Glomerular visceral epithelial cell (primary cell): ENCODE measurements around the gene CAB39.
A peak's percentile ranks its signal among the peaks of the same experiment; 100 is the strongest.

Source experiments
- DNase-seq: peaks from one replicate; pipeline ENCODE4 v3.0.0-alpha.2; 2016; ENCODE audit errors: extremely low spot score

Gene CAB39

GRCh38 chr2:230863442-230864121 lies 150.9 kb downstream of the CAB39 start:
- DNase-seq = peak; percentile 27

GRCh38 chr2:230864122-230864604 lies 151.5 kb downstream of the CAB39 start:
- DNase-seq = no peak

- DNase-seq = peak; percentile 78
Measured at GRCh38 chr2:230864605-230865306, 152.1 kb downstream of the CAB39 start, which contains the start of gene ITM2C. Gene ITM2C, plus strand, starts transcription at chr2:230864942. Its CDS starts 84 bp downstream, at chr2:230865026.

GRCh38 chr2:230865307-230865765 lies 152.7 kb downstream of the CAB39 start:
- DNase-seq = no peak

GRCh38 chr2:230865766-230866755 lies 153.4 kb downstream of the CAB39 start:
- DNase-seq = peak; percentile 50

GRCh38 chr2:230866756-230867523 lies 154.3 kb downstream of the CAB39 start:
- peak; percentile 78 for DNase-seq

- no peak for DNase-seq
Measured at GRCh38 chr2:230868161-230868946, 155.7 kb downstream of the CAB39 start.

GRCh38 chr2:230868947-230869913 lies 156.6 kb downstream of the CAB39 start:
- DNase-seq = no peak

- no peak for DNase-seq
Measured at GRCh38 chr2:230869914-230870543, 157.4 kb downstream of the CAB39 start.
